H54 (cell line): Measurements from ENCODE around the gene FEM1C.
A peak's percentile ranks its signal among the peaks of the same experiment; 100 is the strongest.

Source experiments
- DNase-seq: peaks from one replicate; pipeline ENCODE4 v3.0.0; 2011; ENCODE audit warnings: low spot score, mixed read lengths; ENCODE audit not compliant: insufficient read length
- FAIRE-seq: peaks from 3 replicates; lab custom pipeline; 2011; peaks lifted over from hg19 to GRCh38; lab: Jason Lieb, UNC
- POLR2A ChIP-seq: IDR thresholded peaks from 2 replicates; pipeline ENCODE4 v1.6.1; 2011; ENCODE audit warnings: low read depth, mild to moderate bottlenecking, low read length

FEM1C gene

GRCh38 chr5:115544436-115545350 is at the start of gene FEM1C:
FEM1C (minus strand) TSS chr5:115544775; CDS start chr5:115543493, 1,282 bp downstream.
- peak; percentile 92 for DNase-seq
- peak; percentile 99 for TF ChIP-seq POLR2A
- no peak for FAIRE-seq

GRCh38 chr5:115589043-115589442 is 44.5 kb upstream of the FEM1C start:
- FAIRE-seq, result no peak
- no peak for TF ChIP-seq POLR2A
- no peak for DNase-seq

- DNase-seq (no peak), FAIRE-seq (no peak)
- TF ChIP-seq POLR2A, result no peak
Measured at GRCh38 chr5:115588640-115589039, 44.1 kb upstream of the FEM1C start.

- DNase-seq (no peak), FAIRE-seq (no peak)
- TF ChIP-seq POLR2A, result no peak
Measured at GRCh38 chr5:115586525-115587146, 42.1 kb upstream of the FEM1C start.

GRCh38 chr5:115585265-115585664 is 40.7 kb upstream of the FEM1C start:
- TF ChIP-seq POLR2A, result no peak
- FAIRE-seq (no peak), DNase-seq (no peak)

- FAIRE-seq, result no peak
- no peak for DNase-seq
- no peak for TF ChIP-seq POLR2A
Measured at GRCh38 chr5:115584501-115584900, 39.9 kb upstream of the FEM1C start.

- FAIRE-seq (peak; percentile 80), DNase-seq (no peak)
- TF ChIP-seq POLR2A, result no peak
Measured at GRCh38 chr5:115583474-115583873, 38.9 kb upstream of the FEM1C start.

- DNase-seq (no peak), FAIRE-seq (no peak)
- TF ChIP-seq POLR2A, result no peak
Measured at GRCh38 chr5:115580941-115581340, 36.4 kb upstream of the FEM1C start.

- TF ChIP-seq POLR2A, result no peak
- FAIRE-seq, result no peak
- no peak for DNase-seq
Measured at GRCh38 chr5:115579747-115580173, 35.2 kb upstream of the FEM1C start.

GRCh38 chr5:115579216-115579615 is 34.6 kb upstream of the FEM1C start:
- TF ChIP-seq POLR2A, result no peak
- FAIRE-seq, result no peak
- no peak for DNase-seq

GRCh38 chr5:115578657-115579056 is 34.1 kb upstream of the FEM1C start:
- no peak for FAIRE-seq
- TF ChIP-seq POLR2A, result no peak
- DNase-seq, result no peak

GRCh38 chr5:115577741-115578140 is 33.2 kb upstream of the FEM1C start:
- FAIRE-seq, result no peak
- no peak for TF ChIP-seq POLR2A

GRCh38 chr5:115577329-115577728 is 32.8 kb upstream of the FEM1C start:
- DNase-seq, result no peak
- no peak for TF ChIP-seq POLR2A
- FAIRE-seq, result no peak

More at GRCh38 chr5:115577741-115578140, 33.2 kb upstream of the FEM1C start:
- no peak for DNase-seq
